PC-9 (cell line): ENCODE data around the gene TATDN2.

ENCODE experiments used
- CTCF ChIP-seq: fragments of 200-600 bp; sonication (generic); conservative IDR thresholded peaks from 2 replicates; pipeline ENCODE4 v1.6.1; 2017; ENCODE audit warnings: mixed run types, antibody characterized with exemption, mild to moderate bottlenecking, moderate library complexity
- EZH2 ChIP-seq: fragments of 200-600 bp; sonication (generic); IDR thresholded peaks from 2 replicates; pipeline ENCODE4 v1.8.0; 2017; ENCODE audit warnings: antibody characterized with exemption, low read depth

DNA sequence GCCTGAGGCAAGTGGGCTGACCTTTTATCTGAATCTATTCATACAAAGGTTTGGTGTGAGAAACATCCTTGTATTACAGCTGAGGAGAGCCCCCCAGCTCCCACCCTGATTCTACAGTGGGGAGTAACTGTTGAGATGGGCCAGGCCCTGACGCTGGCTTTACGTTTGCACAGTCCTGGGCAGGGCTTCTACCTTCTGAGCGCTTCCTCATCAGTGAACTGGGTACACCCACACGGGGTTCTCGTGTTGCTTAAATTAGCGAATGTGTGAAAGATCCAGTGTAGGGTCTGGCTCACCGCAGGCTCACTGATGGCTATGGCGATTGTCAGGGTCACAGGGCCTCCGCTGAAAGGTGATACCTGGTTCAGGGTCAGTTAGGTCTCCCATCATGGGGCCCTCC, 51.8 kb downstream of the TATDN2 start:
- TF ChIP-seq CTCF: no peak
- TF ChIP-seq EZH2: no peak
